KOPT-K1 (cell line): ENCODE data around the gene EXOSC1.

Experiments
- H3K27ac ChIP-seq: fragments of 200-600 bp; sonication (generic); 2 replicates; pipeline ENCODE4 v1.5.1; 2016; ENCODE audit warnings: antibody characterized with exemption, mild to moderate bottlenecking, low read depth, low read length; ENCODE audit not compliant: poor library complexity, severe bottlenecking
- H3K36me3 ChIP-seq: fragments of 200-600 bp; sonication (generic); 2 replicates; pipeline ENCODE4 v1.5.1; 2017; ENCODE audit warnings: antibody characterized with exemption, mild to moderate bottlenecking, low read length, moderate library complexity; ENCODE audit not compliant: insufficient read depth
- H3K9me3 ChIP-seq: fragments of 200-600 bp; sonication (generic); 2 replicates; pipeline ENCODE4 v1.5.1; 2017; ENCODE audit warnings: antibody characterized with exemption, low read length, mild to moderate bottlenecking; ENCODE audit not compliant: insufficient read depth, poor library complexity, severe bottlenecking

The EXOSC1 gene

GRCh38 chr10:97466755-97467154 lies 20.9 kb upstream of the EXOSC1 start:
- Histone ChIP-seq H3K9me3 (no peaks in the 10 kb centered on the region), H3K27ac (no peak overlapping the region), H3K36me3 (peaks cover 100% of the 10 kb centered on the region)

GRCh38 chr10:97465982-97466381 lies 20.2 kb upstream of the EXOSC1 start:
- no peak overlapping the region for H3K27ac ChIP-seq
- peaks cover 100% of the 10 kb centered on the region for H3K36me3 ChIP-seq
- H3K9me3 ChIP-seq = no peaks in the 10 kb centered on the region

- Histone ChIP-seq H3K36me3 (peaks cover 100% of the 10 kb centered on the region), H3K27ac (no peak overlapping the region), H3K9me3 (no peaks in the 10 kb centered on the region)
Measured at GRCh38 chr10:97464226-97464625, 18.4 kb upstream of the EXOSC1 start.

GRCh38 chr10:97463363-97464132 lies 17.7 kb upstream of the EXOSC1 start:
- Histone ChIP-seq H3K9me3 (no peaks in the 10 kb centered on the region), H3K36me3 (peaks cover 100% of the 10 kb centered on the region), H3K27ac (no peak overlapping the region)

- H3K27ac ChIP-seq = no peak overlapping the region
- H3K36me3 ChIP-seq = peaks cover 100% of the 10 kb centered on the region
- H3K9me3 ChIP-seq = no peaks in the 10 kb centered on the region
Measured at GRCh38 chr10:97462309-97462708, 16.5 kb upstream of the EXOSC1 start.

GRCh38 chr10:97459933-97460332 lies 14.1 kb upstream of the EXOSC1 start:
- Histone ChIP-seq H3K27ac (no peak overlapping the region), H3K36me3 (peaks cover 100% of the 10 kb centered on the region), H3K9me3 (no peaks in the 10 kb centered on the region)

- H3K36me3 ChIP-seq = peaks cover 100% of the 10 kb centered on the region
Measured at GRCh38 chr10:97459111-97459510, 13.3 kb upstream of the EXOSC1 start.

GRCh38 chr10:97456686-97457065 lies 10.9 kb upstream of the EXOSC1 start:
- no peak overlapping the region for H3K27ac ChIP-seq
- H3K36me3 ChIP-seq = peaks cover 100% of the 10 kb centered on the region
- no peaks in the 10 kb centered on the region for H3K9me3 ChIP-seq

More at GRCh38 chr10:97459111-97459510, 13.3 kb upstream of the EXOSC1 start:
- no peak overlapping the region for H3K27ac ChIP-seq
- no peaks in the 10 kb centered on the region for H3K9me3 ChIP-seq

- no peak overlapping the region for H3K27ac ChIP-seq
- H3K9me3 ChIP-seq = no peaks in the 10 kb centered on the region
- H3K36me3 ChIP-seq = peaks cover 100% of the 10 kb centered on the region
Measured at GRCh38 chr10:97456034-97456685, 10.4 kb upstream of the EXOSC1 start.

- Histone ChIP-seq H3K27ac (no peak overlapping the region), H3K36me3 (peaks cover 95% of the 10 kb centered on the region), H3K9me3 (no peaks in the 10 kb centered on the region)
Measured at GRCh38 chr10:97454330-97455036, 8.7 kb upstream of the EXOSC1 start.

- Histone ChIP-seq H3K9me3 (no peaks in the 10 kb centered on the region), H3K36me3 (peaks cover 80% of the 10 kb centered on the region), H3K27ac (no peak overlapping the region)
Measured at GRCh38 chr10:97452352-97452751, 6.5 kb upstream of the EXOSC1 start.

- no peak overlapping the region for H3K27ac ChIP-seq
- no peaks in the 10 kb centered on the region for H3K9me3 ChIP-seq
- H3K36me3 ChIP-seq = peaks cover 72% of the 10 kb centered on the region
Measured at GRCh38 chr10:97451605-97452004, 5.8 kb upstream of the EXOSC1 start.

GRCh38 chr10:97450828-97451227 lies 5.0 kb upstream of the EXOSC1 start:
- Histone ChIP-seq H3K27ac (no peak overlapping the region), H3K36me3 (peaks cover 65% of the 10 kb centered on the region), H3K9me3 (no peaks in the 10 kb centered on the region)

- Histone ChIP-seq H3K9me3 (no peaks in the 10 kb centered on the region), H3K27ac (peak overlapping the region; percentile 57), H3K36me3 (peaks cover 50% of the 10 kb centered on the region)
Measured at GRCh38 chr10:97445357-97445721, 467 bp downstream of the EXOSC1 start.

- Histone ChIP-seq H3K36me3 (peaks cover 55% of the 10 kb centered on the region), H3K27ac (no peak overlapping the region)
Measured at GRCh38 chr10:97444212-97444611, 1.6 kb downstream of the EXOSC1 start.

More at GRCh38 chr10:97444212-97444611, 1.6 kb downstream of the EXOSC1 start:
- no peaks in the 10 kb centered on the region for H3K9me3 ChIP-seq
